T-helper 2 cell treated with Interferon-gamma antibody and Interleukin-4, amounts not matched to agents 5 μg/mL and 100 μg/mL, for 36 hours (primary cell): ENCODE measurements around the gene WDR31.

Experiments used
- DNase-seq: peaks from one replicate; pipeline ENCODE4 v3.0.0; 2021; ENCODE audit warnings: low spot score
- H3K27ac Mint-ChIP-seq: one replicate; pipeline ENCODE4 v1.8.0; 2021; ENCODE audit warnings: mild to moderate bottlenecking, mixed read lengths
- H3K27me3 Mint-ChIP-seq: one replicate; pipeline ENCODE4 v1.8.0; 2021; ENCODE audit warnings: low read depth, mixed read lengths
- H3K36me3 Mint-ChIP-seq: one replicate; pipeline ENCODE4 v1.8.0; 2021; ENCODE audit warnings: low read depth, mixed read lengths
- H3K4me1 Mint-ChIP-seq: one replicate; pipeline ENCODE4 v1.8.0; 2021; ENCODE audit warnings: low read depth, mixed read lengths
- H3K4me3 Mint-ChIP-seq: one replicate; pipeline ENCODE4 v1.8.0; 2022; ENCODE audit warnings: mild to moderate bottlenecking, moderate library complexity, mixed read lengths
- H3K9me3 Mint-ChIP-seq: one replicate; pipeline ENCODE4 v1.8.0; 2021; ENCODE audit warnings: mixed read lengths

Gene WDR31

GRCh38 chr9:113356686-113357292, 16.7 kb upstream of the WDR31 start:
- DNase-seq = no peak
- Mint-ChIP-seq H3K27me3 (no peaks in the 10 kb centered on the region), H3K9me3 (no peaks in the 10 kb centered on the region), H3K27ac (no peak overlapping the region), H3K36me3 (peaks cover 13% of the 10 kb centered on the region), H3K4me1 (peaks cover 8% of the 10 kb centered on the region), H3K4me3 (no peak overlapping the region)

GRCh38 chr9:113355040-113355596, 15.0 kb upstream of the WDR31 start:
- no peak for DNase-seq
- Mint-ChIP-seq H3K4me3 (no peak overlapping the region), H3K9me3 (no peaks in the 10 kb centered on the region), H3K27ac (no peak overlapping the region), H3K4me1 (peaks cover 22% of the 10 kb centered on the region), H3K27me3 (no peaks in the 10 kb centered on the region), H3K36me3 (peaks cover 13% of the 10 kb centered on the region)

- H3K27me3 Mint-ChIP-seq = no peaks in the 10 kb centered on the region
- H3K27ac Mint-ChIP-seq = peak overlapping the region; percentile 32
- peaks cover 10% of the 10 kb centered on the region for H3K36me3 Mint-ChIP-seq
- H3K4me1 Mint-ChIP-seq = peaks cover 34% of the 10 kb centered on the region
- no peaks in the 10 kb centered on the region for H3K9me3 Mint-ChIP-seq
- no peak for DNase-seq
- H3K4me3 Mint-ChIP-seq = no peak overlapping the region
Observed at GRCh38 chr9:113352411-113352810, 12.3 kb upstream of the WDR31 start.

- Mint-ChIP-seq H3K9me3 (no peaks in the 10 kb centered on the region), H3K4me3 (no peak overlapping the region), H3K4me1 (peaks cover 37% of the 10 kb centered on the region), H3K36me3 (peaks cover 10% of the 10 kb centered on the region), H3K27ac (peak overlapping the region; percentile 32), H3K27me3 (no peaks in the 10 kb centered on the region)
- DNase-seq = no peak
Observed at GRCh38 chr9:113352006-113352405, 11.9 kb upstream of the WDR31 start.

- Mint-ChIP-seq H3K9me3 (no peaks in the 10 kb centered on the region), H3K4me3 (peak overlapping the region; percentile 91), H3K4me1 (peaks cover 37% of the 10 kb centered on the region), H3K27ac (peak overlapping the region; percentile 84), H3K27me3 (no peaks in the 10 kb centered on the region), H3K36me3 (peaks cover 5% of the 10 kb centered on the region)
- DNase-seq = peak; percentile 65
Observed at GRCh38 chr9:113350937-113351336, 10.9 kb upstream of the WDR31 start.

GRCh38 chr9:113350107-113350661, 10.1 kb upstream of the WDR31 start:
- peak overlapping the region; percentile 84 for H3K27ac Mint-ChIP-seq
- DNase-seq = peak; percentile 30
- peak overlapping the region; percentile 91 for H3K4me3 Mint-ChIP-seq
- H3K27me3 Mint-ChIP-seq = no peaks in the 10 kb centered on the region
- H3K4me1 Mint-ChIP-seq = peaks cover 40% of the 10 kb centered on the region
- peaks cover 5% of the 10 kb centered on the region for H3K36me3 Mint-ChIP-seq
- H3K9me3 Mint-ChIP-seq = no peaks in the 10 kb centered on the region

- peaks cover 5% of the 10 kb centered on the region for H3K36me3 Mint-ChIP-seq
- H3K9me3 Mint-ChIP-seq = no peaks in the 10 kb centered on the region
- H3K27me3 Mint-ChIP-seq = no peaks in the 10 kb centered on the region
- peaks cover 40% of the 10 kb centered on the region for H3K4me1 Mint-ChIP-seq
- H3K4me3 Mint-ChIP-seq = peak within 1 kb of the TSS; percentile 91
- DNase-seq = peak; percentile 50
- H3K27ac Mint-ChIP-seq = peak within 1 kb of the TSS; percentile 84
Observed at GRCh38 chr9:113349445-113350094, 9.5 kb upstream of the WDR31 start, which contains the start of gene BSPRY. Gene BSPRY, plus strand, starts transcription at chr9:113349541. Its CDS starts 39 bp downstream, at chr9:113349580.

GRCh38 chr9:113349066-113349444, 9.0 kb upstream of the WDR31 start:
- H3K4me3 Mint-ChIP-seq = peak overlapping the region; percentile 71
- H3K27ac Mint-ChIP-seq = peak overlapping the region; percentile 66
- H3K9me3 Mint-ChIP-seq = no peaks in the 10 kb centered on the region
- no peaks in the 10 kb centered on the region for H3K27me3 Mint-ChIP-seq
- H3K36me3 Mint-ChIP-seq = peaks cover 5% of the 10 kb centered on the region
- peaks cover 40% of the 10 kb centered on the region for H3K4me1 Mint-ChIP-seq
- DNase-seq = no peak

- Mint-ChIP-seq H3K4me1 (peaks cover 41% of the 10 kb centered on the region), H3K36me3 (peaks cover 5% of the 10 kb centered on the region), H3K9me3 (no peaks in the 10 kb centered on the region), H3K27me3 (no peaks in the 10 kb centered on the region), H3K4me3 (no peak overlapping the region), H3K27ac (no peak overlapping the region)
- no peak for DNase-seq
Observed at GRCh38 chr9:113348437-113348836, 8.4 kb upstream of the WDR31 start.

- no peaks in the 10 kb centered on the region for H3K36me3 Mint-ChIP-seq
- H3K4me1 Mint-ChIP-seq = peaks cover 38% of the 10 kb centered on the region
- H3K4me3 Mint-ChIP-seq = no peak overlapping the region
- DNase-seq = no peak
- H3K27ac Mint-ChIP-seq = no peak overlapping the region
- no peaks in the 10 kb centered on the region for H3K9me3 Mint-ChIP-seq
- no peaks in the 10 kb centered on the region for H3K27me3 Mint-ChIP-seq
Observed at GRCh38 chr9:113345671-113346070, 5.6 kb upstream of the WDR31 start.

- H3K4me3 Mint-ChIP-seq = no peak overlapping the region
- H3K27ac Mint-ChIP-seq = no peak overlapping the region
- H3K4me1 Mint-ChIP-seq = peaks cover 38% of the 10 kb centered on the region
- H3K27me3 Mint-ChIP-seq = no peaks in the 10 kb centered on the region
- DNase-seq = no peak
- no peaks in the 10 kb centered on the region for H3K9me3 Mint-ChIP-seq
- H3K36me3 Mint-ChIP-seq = no peaks in the 10 kb centered on the region
Observed at GRCh38 chr9:113345190-113345589, 5.1 kb upstream of the WDR31 start.

- peaks cover 42% of the 10 kb centered on the region for H3K4me1 Mint-ChIP-seq
- no peaks in the 10 kb centered on the region for H3K9me3 Mint-ChIP-seq
- H3K27ac Mint-ChIP-seq = peak overlapping the region; percentile 39
- H3K4me3 Mint-ChIP-seq = no peak overlapping the region
- H3K36me3 Mint-ChIP-seq = no peaks in the 10 kb centered on the region
- H3K27me3 Mint-ChIP-seq = peaks cover 3% of the 10 kb centered on the region
- no peak for DNase-seq
Observed at GRCh38 chr9:113343732-113344231, 3.7 kb upstream of the WDR31 start.

GRCh38 chr9:113341712-113342410, 1.8 kb upstream of the WDR31 start:
- Mint-ChIP-seq H3K4me1 (peaks cover 31% of the 10 kb centered on the region), H3K4me3 (peak overlapping the region; percentile 16), H3K27me3 (peaks cover 3% of the 10 kb centered on the region), H3K36me3 (no peaks in the 10 kb centered on the region), H3K9me3 (no peaks in the 10 kb centered on the region), H3K27ac (peak overlapping the region; percentile 24)
- DNase-seq = no peak

GRCh38 chr9:113337714-113338113, 2.4 kb downstream of the WDR31 start:
- no peak for DNase-seq
- Mint-ChIP-seq H3K27ac (no peak overlapping the region), H3K36me3 (no peaks in the 10 kb centered on the region), H3K4me3 (no peak overlapping the region), H3K9me3 (no peaks in the 10 kb centered on the region), H3K27me3 (peaks cover 6% of the 10 kb centered on the region), H3K4me1 (peaks cover 25% of the 10 kb centered on the region)
